Bone marrow (tissue), 2 donors: Measurements from ENCODE around the gene ADAM19.

Experiments
- DNase-seq, 2 donors: peaks; one replicate each; lab custom pipeline; 2025; lab: John Stamatoyannopoulos, UW

ADAM19 gene

DNA sequence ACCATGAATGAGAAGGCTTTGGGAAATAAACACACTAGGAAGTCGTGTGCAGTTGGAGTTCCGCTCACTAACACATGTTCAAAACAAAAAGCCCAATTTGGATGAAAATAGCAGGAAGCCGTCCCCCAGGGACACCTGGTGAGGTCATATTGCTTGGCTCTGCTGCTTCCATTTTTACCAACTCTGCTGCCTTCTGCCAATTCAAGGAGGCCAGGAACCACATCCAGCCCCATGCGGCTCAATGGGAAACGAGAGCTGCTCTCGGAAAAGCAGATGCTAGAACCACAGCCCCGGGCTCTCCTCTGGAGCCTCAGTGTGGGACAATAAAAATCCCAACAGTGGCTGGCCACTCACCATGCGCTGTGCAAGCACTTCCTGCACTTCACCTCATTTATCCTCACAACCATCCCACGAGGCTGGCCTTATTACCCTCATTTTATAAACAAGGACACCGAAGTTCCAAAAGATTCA lies 13.4 kb downstream of the ADAM19 start:
- no peak for DNase-seq

DNA sequence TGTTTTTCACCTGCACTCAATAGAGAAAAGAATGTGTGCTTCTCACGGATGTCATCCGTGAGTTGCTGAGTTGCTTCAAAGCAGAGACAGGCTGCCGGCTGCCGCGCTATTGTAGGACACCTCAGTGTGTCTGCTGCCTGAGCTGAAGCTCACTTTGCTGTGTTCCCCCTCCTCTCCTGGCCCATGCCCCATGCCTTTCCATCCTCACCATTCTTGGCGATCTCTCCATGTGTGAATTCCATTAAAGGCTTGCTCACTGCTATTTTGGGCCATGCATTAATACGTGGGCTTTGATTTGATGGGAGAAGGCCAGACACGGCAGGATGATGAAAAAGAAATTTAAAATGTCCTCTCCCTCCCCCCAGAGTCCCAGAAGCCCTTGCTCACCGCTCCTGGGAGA lies 14.5 kb downstream of the ADAM19 start:
- no peak for DNase-seq

DNA sequence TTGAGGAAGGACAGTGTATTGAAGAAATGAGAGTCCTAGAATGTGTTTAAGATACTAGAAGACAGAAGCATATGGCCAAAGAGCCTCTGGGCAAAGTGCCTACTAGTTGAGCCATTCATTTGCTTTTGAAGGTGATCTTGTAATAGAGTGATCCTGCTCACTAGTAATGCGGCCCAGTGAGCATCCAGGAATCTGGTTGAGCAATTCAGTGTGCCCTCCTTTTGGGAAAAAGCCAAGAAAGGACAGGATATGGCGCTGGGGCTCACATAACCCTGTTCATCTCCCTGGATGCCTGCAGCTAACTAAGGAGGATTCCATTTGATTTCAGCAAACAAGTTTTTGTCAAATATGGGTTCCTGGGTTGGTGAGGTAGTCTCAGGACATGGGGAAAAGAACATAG lies 16.3 kb downstream of the ADAM19 start:
- no peak for DNase-seq

DNA sequence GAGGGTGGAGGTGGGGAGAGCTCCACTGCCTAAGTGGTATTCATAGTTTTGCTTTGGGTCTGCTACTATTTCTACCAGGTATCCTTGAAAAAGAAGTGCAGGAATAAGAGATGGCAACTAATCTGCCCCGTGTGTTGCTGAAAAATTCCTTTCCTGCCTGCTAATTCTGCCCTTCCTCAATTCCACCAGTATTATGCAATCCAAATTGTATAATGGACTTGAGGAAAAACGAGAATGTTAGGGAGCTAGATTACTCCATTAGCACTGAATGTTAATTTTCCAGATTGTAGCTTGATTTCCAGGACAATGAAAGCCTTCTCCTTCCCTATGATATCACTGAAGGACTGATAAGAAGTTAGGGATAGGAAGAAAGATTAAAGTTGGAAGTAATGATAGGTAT lies 16.9 kb downstream of the ADAM19 start:
- DNase-seq, result no peak

DNA sequence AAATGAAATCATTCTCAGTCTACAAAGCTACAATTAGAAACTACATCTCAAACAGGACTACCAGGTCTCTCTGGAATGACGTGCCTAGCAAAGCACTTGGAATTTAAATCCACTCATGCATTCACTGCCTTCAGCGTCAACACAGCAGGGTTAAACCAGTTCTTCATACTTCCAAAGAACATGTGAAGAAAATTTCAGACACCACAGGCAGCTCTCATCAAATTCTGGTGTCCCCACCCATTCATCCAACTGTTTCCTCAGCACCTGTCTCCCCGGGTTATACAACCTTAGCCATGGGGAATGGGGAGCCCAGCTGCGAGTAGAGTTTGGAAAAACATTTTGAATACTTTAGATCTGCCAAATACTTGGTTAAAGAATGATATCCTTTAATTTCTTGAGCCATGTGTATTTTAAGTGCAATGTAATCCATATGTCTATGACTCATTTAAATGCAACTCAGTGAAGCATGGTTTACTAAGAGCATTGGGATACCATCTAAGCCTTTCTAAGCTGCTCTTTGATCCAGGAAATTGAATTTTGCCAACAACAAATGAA lies 17.5 kb downstream of the ADAM19 start:
- no peak for DNase-seq

DNA sequence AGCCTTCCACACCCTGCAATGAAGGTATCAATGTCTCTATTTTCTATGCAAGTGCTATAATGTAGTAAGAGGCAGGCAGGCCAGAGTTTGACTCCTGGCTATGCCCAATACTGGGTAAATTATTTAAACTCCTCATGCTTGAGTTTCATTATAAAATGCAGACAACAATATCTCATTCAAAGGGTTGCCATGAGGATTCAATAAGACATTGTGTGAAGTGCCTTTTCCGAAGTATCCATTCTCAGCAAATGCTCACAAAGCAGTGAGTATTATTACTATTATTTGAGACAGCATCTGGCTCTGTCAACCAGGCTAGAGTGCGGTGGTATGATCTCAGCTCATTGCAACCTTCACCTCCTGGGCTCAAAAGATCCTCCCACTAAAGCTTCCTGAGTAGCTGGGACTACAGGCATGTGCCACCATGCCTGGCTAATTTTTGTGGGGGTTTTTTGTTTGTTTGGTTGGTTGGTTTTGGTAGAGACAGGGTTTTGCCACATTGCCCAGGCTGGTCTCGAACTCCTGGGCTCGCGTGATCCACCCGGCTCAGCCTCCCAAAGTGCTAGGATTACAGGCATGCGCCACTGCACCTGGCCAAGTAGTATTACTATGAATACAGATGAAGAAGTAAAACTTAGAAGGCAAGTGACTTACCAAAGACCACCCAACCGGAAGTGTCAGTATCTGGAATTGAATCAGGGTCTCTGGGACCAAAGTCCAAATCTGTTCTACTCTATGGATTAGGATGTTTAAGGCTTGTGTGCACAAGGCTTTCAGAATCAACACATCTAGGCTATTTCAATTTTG lies 18.8 kb downstream of the ADAM19 start:
- DNase-seq, result no peak

DNA sequence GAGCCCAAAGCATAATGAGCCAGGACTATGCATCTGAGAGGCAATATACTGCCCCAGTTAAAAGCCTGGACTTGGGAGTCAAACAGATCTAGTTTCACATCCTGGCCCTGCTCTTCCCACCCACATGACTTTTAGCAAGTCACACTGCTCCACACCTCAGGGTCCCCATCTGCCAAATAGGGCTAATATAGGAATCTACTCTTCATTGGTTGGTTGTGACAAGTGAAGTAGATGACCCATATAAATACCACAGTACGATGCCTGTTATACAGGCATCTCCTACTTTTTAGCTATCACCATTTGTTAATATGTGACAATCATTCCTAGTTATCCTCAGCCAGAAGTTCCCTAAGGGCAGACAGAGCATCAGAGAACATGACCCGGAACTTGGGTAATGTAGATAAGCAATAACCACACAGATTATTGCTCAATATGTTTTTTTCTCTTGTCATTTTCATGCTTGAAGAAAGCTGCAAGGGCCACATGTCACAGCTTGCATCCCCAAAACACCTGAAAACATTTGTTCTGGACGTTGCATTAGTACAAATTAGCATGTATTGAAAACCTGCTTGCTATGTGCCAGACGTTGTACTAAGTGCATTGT lies 20.4 kb downstream of the ADAM19 start:
- no peak for DNase-seq

DNA sequence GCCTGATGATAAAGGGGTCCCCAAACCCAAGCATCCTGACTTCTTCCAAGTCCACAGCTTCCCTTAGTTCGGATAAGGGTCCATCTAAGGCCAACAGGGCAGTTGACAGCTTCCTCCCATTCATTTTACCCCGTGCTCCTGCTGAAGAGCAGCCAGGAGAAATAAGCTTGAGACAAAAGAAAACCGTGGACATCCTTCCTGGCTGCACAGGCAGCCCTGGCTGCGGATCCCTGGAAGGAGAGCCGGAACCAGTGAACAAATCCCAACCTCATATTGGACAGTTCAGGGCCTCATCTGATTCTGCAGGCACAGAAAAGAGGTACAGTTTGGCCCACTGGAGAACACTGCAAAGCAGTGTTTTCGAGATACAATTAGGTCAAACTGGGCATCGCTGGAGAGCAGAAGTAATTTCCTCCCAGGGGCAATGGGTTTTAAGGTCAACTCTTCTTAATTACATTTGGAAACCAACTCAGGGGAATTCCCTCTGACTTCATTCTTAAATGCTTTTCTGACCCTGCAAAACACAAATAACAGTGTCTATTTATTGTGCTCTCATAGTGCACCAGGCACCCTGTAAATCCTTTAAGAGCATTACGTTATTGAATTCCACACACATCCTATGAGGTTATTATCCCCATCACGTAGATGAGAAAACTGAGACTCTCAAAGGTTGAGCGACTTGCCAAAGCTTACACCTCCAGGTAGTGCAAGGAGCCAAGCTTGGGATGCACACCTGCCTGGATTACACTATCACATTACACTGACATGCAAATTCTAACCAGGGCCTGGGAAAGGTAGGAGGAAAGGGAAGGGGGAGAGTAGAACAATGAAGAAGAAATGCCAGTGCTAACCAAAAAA lies 21.2 kb downstream of the ADAM19 start:
- DNase-seq, result no peak

DNA sequence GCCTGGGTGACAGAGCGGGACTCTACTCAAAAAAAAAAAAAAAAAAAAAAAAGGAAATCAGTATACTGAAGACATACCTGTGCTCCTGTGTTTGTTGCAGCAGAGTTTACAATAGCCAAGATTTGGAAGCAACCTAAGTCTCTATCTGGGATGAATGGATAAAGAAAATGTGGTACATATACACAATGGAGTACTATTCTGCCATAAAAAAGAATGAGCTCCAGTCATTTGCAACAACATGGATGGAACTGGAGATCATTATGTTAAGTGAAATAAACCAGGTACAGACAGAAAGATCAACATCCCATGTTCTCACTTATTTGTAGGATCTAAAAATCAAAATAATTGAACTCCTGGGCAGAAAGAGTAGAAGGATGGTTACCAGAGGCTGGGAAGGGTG lies 22.9 kb downstream of the ADAM19 start:
- DNase-seq, result no peak

DNA sequence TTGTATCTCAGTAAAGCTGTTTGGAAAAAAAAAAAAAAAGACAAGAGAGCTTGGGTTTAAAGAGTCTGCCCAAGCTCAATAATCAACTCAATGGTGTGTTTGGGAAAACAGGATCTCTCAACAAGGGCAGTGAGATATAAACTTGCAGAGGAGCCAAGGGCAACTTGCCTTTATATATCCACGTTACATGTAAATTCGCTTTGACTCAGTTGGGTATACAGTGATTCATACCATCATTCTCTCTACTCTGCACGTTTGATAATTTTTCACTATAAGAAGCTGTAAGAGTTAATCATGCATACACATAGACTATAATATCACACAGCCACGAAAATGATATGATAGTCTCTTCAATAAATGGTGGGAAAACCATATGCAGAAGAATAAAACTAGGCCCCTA lies 24.9 kb downstream of the ADAM19 start:
- DNase-seq, result no peak

DNA sequence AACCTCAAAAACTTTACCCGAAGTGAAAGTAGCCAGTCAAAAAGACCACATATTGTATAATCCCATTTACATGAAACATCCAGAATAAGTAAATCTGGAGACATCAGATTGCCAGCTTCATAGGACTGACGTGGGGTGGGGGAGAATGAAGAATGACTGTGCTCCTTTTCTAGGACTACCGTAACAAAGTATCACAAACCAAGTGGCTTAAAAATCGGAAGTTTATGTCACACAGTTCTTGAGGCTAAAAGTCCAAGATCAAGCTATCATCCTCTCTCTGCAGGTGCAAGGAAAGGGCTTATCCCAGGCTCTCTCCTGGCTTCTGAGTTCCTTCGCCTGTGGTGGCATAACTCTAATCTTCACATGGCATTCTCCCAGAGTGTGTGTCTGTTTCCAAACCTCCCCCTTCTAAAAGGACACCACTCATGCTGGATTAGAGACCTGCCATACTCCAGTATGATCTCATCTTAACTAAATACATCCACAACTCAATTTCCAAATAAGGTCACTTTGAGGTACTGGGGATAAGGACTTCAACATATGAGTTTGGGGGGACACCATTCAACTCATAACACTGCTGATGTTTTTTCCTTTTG lies 25.5 kb downstream of the ADAM19 start:
- DNase-seq, result no peak

DNA sequence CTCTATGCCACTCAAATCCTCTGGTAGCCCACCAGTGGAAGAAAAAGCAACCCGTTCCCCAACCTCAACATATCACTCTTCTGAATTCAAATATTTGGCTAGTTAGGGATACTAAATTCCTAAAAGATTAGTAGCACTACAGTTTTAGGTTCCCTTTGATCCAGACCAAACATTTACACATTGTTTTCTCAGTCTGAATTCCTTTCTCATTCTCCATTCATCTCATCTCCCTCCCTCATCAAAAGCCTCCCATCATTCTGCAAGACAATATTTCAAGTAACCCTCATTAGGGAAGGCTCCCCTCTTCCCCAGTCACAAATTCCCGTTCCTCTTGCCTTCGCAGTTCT lies 26.3 kb downstream of the ADAM19 start:
- no peak for DNase-seq

DNA sequence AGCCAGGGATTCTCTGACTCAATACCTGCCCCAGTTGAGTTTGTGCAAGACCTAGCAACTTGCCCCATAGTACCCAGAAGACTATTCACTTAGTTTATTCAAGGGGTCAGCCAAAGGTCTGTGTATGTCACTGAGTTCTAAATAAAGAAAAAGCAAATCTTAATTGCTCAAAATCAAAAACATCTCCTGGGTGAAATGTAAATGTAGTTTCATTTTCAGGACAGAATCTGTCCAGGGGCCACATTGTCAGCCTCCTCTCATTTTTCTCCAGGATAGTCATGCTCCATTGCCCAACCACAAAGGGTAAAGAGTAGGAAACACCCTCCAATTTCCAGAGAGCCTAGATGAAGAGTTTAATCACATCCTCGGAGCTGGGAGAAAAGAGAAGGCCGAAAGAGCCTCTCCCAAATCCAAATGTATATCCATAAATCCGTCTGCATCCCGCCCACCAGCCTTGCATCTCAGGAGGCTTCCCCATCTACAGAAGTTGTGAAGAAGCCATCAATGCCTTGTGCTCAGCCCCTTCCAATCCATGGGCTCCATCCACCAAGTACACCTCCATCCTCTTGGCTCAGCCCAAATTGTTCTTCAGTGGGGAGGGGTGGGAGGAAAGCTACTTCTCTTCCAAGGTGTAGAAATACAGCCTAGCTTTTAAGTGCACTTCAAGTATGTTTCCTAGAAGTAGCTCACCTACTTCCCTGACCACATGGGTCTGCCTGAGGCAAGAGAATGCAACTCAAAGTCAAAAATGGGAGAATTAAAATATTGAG lies 26.9 kb downstream of the ADAM19 start:
- DNase-seq, result no peak

DNA sequence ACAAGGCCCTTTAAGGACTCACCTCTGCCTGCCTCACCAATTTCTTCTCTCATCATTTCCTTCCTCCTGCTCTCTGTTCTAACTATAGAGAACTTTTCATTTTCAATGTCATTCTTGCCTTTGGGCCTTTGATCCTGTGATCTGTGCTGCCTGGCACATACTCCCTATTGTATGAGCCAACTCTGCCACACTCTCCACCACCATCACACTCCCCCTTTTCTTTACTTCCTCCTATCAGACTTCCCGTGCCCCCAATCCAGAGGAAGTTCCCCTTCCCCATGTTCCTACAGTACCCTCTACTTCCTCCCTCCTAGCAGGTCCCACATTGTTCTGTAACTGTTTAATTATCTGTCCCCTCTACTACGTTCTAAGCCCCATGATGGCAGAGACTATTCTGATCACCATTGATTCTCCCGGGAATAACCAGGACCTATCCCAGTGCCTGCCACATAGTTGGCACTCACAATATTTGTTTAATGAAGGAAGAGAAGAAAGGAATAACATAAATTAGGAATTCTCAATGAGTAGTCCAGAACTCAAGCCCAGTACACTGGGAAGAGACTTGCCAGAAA lies 27.5 kb downstream of the ADAM19 start:
- DNase-seq, result no peak

DNA sequence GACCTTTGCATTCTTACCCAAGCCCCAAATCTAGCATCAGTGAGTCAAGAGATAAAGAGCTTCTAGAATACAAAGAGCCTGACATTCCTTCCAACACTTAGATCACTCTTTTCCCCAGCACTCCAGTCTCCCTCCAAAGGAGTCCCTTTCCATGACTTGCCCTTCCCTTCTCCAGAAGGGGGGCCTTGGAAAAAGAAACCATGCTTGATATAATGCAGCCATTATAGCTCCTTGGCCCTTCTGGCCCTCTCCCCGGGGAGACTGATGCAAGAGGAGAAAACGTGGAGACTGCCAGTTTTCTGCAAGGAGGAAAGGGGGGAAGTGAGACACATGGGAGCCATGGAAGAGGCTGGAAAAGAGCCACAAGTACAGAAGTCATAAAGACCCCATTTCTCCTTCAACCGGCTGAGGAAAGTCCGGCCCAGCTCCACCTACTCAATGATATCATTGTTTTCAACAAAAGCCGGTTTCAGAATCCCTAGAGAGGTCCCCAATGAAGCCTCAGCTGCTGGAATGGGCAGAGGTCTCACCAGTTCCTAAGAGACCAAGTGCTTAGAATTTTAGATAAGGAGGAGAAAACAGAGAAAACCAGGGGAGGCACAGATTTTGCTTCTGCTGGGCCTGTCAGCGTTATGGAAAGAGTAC lies 29.0 kb downstream of the ADAM19 start:
- DNase-seq, result no peak

DNA sequence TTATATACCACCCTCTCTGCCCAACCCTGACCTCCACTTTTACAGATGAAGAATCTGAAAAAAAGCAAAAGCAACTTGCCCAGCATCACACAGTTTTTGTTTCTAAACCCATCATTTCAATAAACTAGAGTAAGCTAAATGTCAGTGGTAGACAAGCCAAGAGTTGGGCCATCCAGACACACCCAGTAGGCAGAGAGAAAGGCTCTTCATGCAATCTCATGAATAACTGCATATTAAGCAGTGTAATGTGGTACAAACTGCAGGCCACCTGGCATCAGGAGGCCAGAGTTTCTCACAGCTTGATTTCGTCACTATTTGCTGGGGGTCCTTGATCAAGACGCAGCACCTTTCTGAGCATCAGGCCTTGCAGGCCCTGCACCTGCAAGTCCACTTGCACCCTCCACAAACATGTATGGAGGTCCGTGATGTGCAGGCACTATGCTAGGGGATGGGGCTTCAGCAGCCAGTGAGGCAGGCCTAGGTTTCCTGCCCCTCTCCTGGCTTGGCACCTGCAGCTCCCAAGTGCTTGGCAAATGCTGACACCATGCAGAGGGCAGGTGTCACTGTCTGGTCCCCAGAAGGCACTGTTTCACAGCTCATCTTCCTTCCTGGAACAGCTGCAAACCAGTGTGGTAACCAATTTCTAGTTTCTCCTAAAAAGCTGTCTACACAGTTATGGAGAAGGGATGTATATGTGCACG lies 29.8 kb downstream of the ADAM19 start:
- DNase-seq, result no peak

DNA sequence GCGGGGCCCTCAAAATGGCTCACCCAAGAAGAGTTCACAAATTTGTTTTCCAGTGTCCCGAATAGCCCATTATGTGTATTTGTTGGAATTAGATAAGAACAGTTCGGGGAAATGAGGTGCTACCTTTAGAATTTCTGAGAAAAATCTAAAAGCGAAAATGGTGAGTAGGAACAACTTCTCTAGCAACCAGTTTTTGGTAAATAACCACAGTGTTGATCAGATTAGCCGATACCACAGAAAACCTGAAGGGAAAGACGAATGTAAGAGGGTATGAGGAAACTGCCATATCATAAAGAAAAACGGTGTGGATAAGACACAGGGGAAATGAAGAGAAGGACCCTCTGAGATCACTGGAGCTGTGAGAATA lies 31.0 kb downstream of the ADAM19 start:
- DNase-seq, result no peak

DNA sequence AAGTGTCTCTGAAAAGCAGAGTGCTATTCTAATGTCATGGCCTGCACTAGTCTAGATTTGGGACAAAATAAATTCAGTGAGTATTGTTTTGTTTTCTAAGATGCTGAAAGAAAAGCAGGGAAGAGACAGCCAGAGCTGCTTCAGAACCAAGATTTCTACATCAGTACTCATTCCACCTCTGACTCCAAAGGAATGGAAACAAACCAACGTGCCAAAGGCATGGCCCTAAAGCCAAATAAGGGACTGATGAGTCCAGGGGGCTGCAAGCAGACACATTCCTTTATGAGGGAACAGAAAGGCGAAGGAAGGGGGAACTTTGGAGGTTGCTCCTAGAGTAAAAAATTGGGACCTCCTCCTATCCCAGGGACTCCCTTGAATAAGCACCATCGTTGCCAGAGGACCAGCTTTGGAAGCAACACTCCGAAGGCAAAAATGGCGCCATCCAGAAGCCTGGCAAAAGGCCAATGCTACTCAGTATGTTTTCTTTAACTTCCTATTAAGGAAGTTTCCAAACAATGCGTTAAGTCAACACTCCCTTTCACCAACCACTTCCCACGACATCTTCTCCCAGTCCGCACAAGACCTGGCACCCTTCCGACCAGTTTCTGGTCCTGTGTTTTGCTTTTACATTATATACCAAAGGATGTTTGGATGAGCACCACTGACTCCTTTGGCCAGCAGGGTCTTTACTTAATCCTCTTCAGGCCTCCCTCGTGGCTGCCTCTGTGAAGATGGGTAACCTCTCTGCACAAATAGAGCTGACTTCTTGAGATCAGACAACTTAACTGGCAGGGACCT lies 31.6 kb downstream of the ADAM19 start:
- no peak for DNase-seq
